AML-193 (cell line): ENCODE data around the gene KLK14.
A peak's percentile ranks its signal among the peaks of the same experiment; 100 is the strongest.

Source experiments
- DNase-seq, 2 experiments: peaks; one replicate each; lab custom pipeline; 2025; lab: John Stamatoyannopoulos, UW

The KLK14 gene

DNA sequence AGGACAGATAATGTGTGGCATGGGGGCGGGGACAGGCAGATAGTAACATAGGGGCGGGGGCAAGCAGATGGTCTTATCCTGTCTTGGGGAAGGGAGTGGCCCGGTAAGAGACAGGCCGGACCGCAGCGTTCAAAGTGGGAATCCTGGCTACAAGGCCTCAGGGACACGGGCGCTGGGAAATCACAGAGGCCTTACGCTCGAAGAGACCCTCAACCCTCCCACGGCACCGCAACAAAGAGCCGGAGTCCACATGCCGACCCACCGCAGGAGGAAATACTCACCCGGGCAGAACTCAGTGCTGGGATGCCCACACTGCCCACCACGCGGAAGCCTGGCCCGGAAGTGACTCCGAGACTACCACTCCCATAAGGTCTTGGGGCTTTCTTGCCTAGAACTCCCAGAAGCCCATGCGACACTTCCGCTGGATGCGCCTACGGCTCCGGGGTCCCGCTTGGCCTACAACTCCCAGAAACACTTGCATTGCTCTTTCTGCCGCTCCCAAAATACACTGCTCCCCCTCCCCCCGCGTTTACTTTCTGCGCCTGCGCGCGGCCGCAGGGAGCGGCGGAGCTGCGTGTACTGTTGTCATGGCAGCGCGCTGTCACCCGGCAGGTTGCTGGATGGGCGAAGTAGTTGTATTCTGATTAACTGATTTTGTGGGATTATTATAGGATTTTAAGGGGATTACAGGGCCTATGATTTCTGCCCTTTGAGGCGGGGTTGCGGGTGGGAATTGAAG lies 25.5 kb upstream of the KLK14 start, which contains the start of gene CTU1:
Gene CTU1 (minus strand): TSS at position 344 of the 739 bp plus-strand sequence. CDS start 3,840 bp downstream, outside the sequence.
- peak; percentile 98 for DNase-seq

DNA sequence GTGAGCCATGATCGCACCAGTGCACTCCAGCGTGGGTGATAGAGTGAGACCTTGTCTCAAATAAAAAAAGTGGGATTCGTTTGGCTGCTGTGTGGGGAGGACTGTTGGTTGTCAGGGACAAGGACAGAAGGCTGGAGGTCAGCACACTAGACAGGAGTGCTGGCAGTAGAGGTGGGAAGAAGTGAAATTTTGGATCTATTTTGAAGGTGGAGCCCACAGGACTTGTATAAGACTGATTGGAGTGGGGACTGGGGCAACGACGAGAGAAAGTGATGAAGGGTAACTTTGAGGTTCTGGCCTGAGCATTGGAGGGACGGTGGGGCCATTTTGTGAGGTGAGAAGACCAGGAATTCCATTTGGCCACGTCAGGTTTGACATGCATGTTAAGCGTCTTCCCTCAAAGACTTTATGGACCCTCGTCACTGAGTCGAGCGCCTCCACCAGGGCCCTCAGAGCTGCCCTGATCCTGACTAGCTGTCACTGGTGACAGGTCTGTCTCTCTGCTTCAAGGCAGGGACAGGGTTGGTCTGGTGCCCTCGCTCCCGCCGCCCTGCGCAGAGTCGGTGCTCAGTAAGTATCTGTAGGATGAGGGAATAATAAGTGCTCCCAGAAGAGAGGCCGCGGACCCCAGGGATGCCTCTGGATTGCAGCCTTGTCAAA lies 24.8 kb upstream of the KLK14 start:
- no peak for DNase-seq

DNA sequence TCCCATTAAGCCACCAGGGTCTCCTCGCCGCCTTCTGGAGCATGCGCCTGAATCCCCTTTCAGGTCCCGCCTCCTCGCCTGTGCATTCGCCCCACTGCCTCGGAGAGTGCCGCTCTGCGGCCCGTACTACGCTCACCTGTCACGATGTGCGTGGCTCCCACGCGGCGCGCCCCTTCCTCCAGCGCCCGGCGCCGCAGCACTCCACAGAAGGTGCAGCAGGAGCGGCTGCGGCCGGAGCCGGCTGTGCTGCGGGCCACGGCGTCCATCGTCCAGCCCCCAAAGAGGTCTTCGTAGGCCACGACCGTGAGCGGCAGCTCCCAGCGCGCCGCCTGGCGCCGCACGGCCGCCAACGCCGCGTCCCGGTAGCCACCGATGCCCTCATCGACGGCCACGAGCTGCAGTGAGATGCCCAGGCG lies 21.2 kb upstream of the KLK14 start:
- no peak for DNase-seq

DNA sequence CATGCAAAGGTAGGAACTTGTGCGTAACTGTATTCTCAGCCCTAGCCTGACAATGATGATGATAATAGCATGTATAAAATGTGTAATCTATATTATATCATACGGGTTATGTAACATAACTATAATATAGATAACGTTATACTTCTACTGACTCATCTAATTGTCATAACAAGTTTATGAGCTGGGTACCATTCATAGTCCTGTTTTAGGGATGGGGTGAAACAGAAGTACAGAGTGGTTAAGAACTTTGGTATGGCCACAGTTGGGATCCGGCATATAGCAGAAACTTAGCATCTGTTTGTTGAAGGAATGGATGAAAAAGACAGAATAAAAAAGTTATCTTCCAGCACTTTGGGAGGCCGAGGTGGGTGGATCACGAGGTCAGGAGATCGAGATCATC lies 20.3 kb upstream of the KLK14 start:
- no peak for DNase-seq

DNA sequence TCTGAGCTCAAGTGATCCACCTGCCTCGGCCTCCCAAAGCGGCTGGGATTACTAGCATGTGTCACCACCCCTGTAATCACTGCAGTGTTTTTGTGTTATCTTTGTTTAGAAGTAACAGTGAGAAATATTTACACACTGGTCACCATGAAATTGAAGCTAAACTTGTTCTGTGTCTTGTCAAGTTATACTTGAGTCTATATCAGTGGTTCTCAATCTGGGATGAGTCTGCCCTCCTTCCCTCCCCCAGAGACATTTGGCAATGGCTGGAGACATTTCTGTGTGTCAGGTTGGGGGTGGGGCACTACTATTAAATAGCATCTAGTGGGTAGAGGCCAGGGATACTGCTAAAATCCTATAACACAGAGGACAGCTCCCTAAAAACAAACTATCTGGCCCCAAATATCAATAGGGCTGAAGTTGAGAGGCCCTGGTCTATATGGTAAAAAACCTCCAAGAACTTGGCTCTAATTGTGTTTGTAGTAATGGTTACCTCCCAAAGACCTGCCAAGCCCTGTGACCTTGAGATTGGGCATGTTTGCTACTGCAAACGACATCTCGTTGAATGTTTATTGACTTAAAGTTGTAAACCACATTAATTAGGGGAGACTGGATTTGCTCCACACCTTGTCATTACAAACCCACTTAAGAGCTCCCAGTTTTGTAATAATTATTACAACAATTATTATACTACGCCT lies 18.6 kb upstream of the KLK14 start:
- no peak for DNase-seq

DNA sequence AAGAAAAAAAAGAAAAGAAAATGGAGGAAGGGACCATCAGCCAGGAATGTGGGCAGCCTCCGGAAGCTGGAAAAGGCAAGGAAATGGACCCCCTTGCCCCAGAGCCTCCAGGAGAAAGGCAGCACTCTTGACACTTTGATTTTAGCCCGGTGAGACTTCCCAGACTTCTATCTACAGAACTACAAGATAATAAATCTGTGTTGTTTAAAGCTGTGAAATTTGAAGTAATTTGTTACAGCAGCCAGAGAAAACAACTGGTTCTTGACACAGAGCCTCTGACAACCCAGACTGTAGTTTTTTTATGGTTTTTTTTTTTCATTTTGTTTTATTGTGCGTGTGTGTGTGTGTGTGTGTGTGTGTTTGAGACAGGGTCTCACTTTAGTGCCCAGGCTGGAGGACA lies 17.9 kb upstream of the KLK14 start:
- no peak for DNase-seq

DNA sequence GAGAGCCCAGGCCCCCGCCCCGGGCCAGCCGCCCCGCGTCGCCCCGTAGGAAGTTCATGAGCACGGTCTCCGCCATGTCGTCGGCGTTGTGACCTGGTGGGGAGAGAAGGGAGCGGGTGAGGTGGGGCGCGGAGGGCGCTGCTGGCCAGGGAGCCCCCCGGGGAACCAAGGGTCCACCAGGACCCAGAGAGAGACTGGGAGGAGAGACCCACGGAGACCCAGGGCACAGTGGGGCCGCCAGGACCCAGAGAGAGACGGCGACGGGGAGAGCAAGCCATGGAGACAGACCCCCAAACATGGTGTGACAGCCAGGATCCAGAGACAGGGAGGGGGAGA lies 16.3 kb upstream of the KLK14 start:
- DNase-seq, result no peak

DNA sequence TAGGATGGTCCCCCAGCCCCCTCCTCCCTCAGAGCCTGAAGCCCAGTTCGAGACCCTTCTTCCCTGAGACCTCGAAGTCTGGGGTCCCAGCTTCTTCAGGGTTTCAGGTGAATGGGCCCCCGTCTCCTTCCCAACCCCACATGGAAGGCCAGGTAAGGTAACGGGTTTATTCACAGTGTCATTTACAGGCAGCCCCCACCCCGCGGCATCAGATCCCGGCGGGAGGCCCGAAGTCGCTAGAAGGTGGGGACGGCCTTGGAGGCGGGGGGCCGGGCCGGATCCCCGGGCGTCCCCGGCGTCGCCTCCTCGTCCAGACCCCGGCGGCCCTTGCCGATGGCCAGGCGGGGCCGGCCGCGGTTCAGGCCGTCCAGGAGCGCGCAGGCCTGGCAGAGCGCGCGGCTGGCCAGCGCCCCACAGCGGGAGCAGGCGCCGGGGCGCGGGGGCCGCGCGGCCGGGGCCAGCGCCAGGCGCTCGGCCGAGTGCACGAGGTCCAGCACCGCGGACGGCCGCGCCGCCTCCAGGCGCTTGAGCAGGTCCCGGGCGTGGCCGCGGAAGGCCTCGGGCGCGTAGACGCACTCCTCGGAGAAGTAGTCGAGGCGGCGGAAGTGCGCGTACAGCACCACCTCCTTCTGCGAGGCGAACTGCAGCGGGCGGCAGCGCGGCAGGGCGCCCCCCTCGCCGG lies 15.8 kb upstream of the KLK14 start:
- no peak for DNase-seq

DNA sequence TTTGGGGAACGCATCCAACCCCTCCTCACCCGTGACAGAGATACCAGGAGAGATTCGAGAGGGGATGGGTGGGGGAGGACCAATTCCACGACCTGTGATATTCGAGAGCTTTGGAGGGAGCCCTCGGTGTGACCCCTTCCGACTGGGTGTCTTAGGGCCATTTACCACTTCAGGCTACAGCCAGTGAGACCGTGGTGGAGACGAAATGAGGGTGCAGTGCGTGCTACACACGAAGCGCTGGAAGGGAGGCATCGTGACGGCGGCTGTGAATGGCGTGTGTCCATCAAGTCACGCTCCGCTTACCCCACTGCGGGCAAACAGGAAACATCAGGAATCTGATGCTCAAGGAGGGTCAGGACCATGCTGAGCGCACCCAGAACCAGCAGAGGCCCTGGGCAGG lies 15.1 kb upstream of the KLK14 start:
- DNase-seq, result no peak

DNA sequence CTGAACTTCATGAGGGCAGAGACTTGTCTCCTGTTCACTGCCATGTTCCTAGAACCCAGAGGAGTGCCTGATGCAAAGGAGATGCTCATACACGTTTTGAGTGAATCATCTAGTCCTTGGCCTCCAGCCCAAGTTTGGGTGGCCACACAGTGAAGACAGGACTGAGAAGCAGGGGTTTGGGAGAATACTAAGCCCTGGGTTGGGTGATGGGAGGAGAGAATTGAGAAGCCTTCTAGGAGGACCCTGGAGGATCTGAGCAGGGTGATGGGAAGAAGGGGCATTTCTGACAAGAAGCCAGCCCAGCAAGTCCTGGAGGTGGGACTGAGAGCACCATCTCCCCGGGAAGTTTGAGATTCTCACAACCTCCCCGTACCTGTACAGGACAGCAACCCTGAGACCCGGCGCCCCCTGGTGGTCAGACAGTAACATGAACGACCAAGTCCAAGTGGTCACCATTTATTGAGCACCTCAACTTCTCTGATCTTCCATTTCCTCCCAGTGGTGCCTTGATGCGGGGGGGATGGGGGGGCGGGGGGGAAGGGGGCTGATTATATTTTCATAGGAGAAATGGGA lies 14.6 kb upstream of the KLK14 start:
- DNase-seq, result peak; percentile 19 to 22

DNA sequence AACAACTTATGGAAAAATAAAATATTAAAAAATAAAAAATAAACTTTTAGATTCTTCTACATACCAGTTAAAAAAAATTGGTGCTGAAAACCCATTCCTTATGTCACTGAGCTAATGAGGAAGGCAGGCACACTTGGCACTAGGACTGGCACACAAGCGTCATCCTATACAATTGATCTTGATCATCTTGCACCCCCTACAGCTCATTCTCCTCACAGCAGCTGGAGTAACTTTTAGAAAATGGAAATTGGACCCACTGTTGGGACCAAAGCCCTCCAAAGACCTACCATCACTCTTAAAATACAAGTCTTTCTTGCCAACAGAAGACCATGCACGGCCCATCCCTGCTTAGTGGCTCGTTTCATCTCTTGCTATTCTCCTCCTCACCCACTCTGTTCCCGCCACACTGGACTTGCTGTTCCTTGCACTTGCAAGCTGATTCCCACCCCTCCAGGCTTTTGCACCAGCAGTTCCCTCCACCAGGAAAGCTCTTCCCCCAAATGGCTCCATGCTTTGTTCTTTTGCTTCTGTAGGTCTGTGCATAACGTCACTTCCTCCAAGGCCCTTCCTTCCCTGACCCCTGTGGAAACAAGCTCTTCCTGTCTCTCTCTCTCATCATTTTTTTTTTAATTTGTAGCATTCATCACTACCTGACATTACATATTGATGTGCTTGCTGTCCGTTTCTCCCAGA lies 13.9 kb upstream of the KLK14 start:
- peak; percentile 7 to 11 for DNase-seq

DNA sequence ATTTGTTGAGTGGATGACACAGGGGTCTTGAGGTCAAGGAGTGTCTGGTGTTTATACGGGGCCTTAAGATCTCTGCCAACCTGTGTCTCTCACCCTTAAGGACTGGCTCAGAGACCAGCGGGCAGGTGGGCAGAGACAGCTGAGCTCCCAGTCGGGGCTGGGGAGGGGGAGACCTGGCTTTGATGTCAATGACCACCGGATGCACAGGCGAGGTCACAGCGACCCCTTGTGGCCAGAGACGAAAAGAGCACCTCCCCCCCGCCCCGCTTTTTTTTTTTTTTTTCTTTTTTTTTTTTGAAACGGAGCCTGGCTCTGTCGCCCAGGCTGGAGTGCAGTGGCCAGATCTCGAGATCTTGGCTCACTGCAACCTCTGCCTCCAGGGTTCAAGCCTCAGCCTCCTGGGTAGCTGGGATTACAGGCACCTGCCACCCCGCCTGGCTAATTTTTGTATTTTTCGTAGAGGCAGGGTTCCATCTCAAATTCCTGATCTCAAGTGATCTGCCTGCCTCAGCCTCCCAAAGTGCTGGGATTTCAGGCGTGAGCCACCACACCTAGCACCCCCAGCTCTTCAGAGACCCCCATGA lies 12.1 kb upstream of the KLK14 start:
- no peak for DNase-seq

DNA sequence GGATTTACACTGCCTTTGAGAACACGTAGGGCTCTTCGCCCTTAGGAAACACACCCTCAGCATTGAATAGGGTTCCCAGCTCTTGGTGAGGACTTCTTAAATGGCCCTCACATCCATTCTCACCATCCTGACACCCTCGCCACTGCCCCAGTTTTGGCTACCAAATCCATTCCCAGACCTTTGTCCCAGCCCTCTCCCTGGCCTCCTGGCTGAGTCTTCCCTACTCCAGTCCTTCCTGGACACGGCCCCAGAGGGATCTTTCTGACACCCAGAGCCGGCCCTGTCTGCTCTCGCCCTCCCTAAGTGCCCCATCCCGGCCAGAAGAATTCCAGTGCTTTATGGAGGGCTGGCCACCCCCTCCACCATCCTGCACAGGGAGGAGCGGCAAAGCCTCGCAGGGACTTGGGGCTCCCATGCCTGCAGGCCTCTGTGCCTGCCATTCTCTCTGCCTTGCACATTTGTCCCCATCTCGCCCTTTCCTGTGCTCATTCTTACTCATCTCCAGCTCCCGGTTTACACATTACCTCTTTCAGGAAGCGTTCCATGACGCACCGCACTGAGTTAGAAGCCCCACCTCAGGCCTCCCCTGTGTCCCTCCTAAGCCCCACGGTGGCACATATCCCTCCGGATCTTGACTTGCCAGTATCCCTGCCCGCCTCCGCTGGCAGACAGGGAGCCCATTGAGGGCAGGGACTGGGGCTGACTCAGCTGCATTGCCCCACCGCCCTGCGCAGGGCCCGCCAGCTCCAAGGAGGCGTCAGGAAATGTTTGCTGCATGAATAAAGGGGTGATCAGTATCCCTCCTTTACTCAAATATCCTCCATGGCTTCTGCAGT lies 11.0 kb upstream of the KLK14 start:
- no peak for DNase-seq

DNA sequence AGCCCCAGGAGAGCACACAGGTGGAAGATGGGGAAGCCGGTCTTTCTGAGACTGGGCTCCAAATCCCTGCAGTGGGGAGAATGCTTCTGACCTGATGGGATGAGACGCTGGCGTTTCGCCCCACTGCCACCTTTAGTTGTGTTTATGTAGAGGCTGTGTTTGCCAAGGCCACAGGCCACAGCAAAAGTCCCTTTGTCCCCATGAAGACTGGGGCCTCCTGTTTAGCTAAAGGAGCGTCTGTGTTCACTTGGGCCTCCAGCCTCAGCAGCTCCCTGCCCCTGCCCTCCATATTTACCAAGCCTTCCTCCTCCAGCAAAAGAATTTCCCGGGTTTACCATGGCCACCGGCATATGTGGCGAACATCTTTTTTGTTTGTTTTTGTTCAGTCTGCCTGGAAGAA lies 10.4 kb upstream of the KLK14 start:
- DNase-seq, result no peak

DNA sequence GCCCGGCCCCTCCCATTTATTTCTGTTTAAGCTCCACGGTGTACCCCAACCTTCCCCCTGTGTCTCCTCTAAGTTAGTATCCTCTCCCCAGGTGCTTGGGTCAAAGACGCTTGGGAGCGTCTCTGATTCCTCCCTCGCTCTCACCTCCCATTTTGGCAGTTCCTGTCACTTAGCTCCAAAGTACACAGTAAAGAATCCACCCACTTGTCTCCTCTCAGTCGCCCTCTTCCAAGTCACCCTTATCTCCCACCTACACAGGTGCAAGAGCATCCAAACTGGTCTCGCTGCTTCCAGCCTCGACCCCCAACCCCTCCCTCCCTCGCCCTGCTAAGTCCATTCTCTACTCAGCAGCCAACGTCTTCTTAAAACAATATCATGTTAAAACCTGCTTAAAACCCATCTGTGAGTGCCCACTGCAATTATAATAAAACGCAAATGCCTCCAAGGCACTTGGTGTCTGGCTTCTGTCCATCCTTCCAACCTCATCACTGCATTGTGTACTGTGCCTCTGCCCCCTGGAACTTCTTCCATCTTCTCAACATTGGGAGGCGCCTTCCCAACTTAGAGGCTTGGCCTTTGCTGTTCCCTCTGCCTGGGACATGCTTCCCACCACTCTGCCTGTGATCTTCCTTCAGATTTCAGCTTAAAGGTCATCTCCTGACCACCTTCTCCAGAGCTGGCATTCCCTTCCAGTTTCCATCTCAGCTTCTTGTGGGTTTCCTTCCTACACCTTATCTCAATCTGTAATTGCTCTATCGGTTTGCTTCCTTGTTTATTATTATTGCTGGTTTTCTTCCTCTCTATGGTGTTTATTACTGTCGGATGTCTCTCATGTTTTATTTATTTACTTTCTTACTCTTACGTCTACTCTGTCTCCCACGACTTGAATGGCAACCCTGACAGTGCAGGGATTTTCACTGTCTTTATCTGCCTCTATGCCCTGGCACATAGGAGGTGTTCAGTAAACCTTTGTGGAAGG lies 9.5 kb upstream of the KLK14 start:
- no peak for DNase-seq

DNA sequence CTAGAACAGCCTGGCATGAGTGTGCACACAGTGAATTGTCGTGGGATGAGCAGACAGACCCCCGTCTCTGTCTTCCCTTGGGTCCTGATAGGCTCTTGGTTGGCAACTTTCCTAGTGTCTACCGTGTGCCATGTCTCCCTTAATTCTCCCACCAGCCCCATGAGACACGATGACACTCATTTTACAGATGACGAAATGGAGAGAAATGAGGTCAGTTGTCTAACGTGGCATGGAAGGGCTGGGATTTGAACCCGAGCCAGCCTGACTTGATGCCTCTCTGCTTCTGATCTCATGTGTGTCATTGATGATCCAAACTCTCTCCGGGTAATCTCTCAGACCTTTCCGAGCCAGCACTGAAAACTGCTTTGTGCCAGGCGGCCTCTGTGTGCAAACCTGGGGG lies 8.4 kb upstream of the KLK14 start:
- DNase-seq, result no peak

DNA sequence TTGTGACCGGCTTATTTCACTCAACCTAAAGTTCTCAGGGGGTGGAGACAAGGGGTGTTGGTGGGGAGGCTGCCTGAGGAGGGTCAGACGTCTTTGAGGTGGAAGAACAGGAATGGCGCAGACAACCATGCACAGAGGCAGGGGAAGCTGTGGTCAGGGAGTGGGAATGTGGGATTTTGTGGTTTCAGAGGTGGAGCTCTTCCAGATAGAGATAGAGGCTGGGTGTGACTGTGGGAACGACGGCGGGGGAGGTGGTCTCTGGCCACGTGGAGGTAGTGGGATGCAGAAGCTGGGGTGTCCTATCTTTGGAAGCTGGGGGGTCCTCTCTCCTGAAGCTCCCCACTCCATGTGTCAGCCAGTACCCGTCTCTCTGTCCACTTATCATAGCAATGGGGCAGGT lies 7.8 kb upstream of the KLK14 start:
- DNase-seq, result no peak

DNA sequence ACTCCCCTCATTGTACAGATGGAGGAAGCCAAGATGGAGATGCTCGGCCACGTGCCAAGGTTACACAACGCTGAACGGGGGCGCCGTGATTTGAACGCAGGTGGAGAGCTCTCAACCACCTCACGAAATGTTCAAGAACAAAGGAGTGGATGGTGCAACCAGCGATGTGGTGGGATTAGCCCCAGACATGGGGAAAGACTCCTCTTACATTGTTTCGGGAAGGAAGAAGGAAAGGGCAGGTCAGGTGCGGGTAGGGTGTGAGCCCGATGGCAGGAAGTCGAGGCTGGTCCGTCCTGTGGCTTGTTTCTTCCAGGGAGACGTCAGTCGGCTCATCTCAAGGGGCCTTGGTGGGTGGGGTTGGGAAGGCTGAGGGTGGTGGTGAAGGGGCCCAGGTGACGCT lies 7.1 kb upstream of the KLK14 start:
- no peak for DNase-seq

DNA sequence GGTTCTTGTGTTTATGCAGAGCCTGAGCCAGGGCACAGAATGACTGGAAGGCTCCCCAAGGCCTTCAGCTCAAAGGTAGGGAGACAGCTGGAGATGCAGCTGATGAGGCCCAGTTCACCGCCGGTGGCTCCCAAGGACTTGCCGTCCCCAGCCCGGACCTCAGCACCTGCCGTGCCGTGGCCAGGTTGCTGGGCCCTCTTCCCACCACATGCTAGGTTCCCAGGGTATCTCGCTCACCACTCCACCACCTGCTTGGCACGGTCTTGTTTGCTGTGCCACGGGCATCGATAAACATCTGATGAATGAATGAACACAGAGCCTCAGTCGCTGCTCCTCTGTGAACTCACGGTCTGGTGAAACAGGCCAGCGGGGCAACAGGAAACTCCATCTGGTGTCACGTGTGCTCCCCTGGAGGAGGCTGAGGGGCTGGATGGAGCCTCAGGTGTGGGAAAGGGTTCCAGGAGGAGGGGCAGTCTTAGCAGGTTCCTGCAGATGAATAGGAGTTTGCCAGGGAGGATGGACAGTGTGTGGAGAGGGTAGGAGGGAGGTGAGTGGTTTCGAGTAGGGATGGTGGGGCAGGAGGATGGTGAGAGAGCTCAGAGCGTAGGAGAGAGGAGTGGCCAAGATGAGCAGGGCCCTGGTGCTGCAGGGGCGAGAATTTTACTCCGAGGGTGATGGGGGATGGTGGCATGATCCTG lies 3.6 kb upstream of the KLK14 start:
- no peak for DNase-seq
